Neural crest cell (in vitro differentiated cells): ENCODE results near the gene DUS1L. TPM values are rescaled to one million over a fixed set of nuclear protein-coding genes. Genes with fewer than 3 reads are reported as not detected.

Experiments used
- DNase-seq: peaks from one replicate; pipeline ENCODE4 v3.0.0; 2021; ENCODE audit warnings: low read depth, mixed read lengths, low spot score
- H3K27ac Mint-ChIP-seq: one replicate; pipeline ENCODE4 v1.8.0; 2021; ENCODE audit warnings: mild to moderate bottlenecking, mixed read lengths; ENCODE audit not compliant: unreplicated experiment
- H3K27me3 Mint-ChIP-seq: 2 replicates; pipeline ENCODE4 v1.8.0; 2021; ENCODE audit warnings: low read depth, mild to moderate bottlenecking, mixed read lengths
- H3K36me3 Mint-ChIP-seq: 2 replicates; pipeline ENCODE4 v1.8.0; 2021; ENCODE audit warnings: low read depth, mild to moderate bottlenecking, mixed read lengths
- H3K4me1 Mint-ChIP-seq: 2 replicates; pipeline ENCODE4 v1.8.0; 2021; ENCODE audit warnings: mixed read lengths
- H3K4me3 Mint-ChIP-seq: one replicate; pipeline ENCODE4 v1.8.0; 2021; ENCODE audit warnings: mild to moderate bottlenecking, mixed read lengths
- H3K9me3 Mint-ChIP-seq: 2 replicates; pipeline ENCODE4 v1.8.0; 2021; ENCODE audit warnings: mixed read lengths
- CTCF ChIP-seq: fragments of 200-600 bp; sonication (generic); conservative IDR thresholded peaks from 2 replicates; pipeline ENCODE4 v1.5.0; 2021; ENCODE audit warnings: antibody characterized with exemption, mild to moderate bottlenecking
- total RNA-seq: library from RNA; stranded (reverse); gene quantifications from 2 replicates; pipeline ENCODE4 v1.2.1, GENCODE V29; 2021

The DUS1L gene
- total RNA-seq, 1 donor from 2014 or later, result 131 TPM

DNA sequence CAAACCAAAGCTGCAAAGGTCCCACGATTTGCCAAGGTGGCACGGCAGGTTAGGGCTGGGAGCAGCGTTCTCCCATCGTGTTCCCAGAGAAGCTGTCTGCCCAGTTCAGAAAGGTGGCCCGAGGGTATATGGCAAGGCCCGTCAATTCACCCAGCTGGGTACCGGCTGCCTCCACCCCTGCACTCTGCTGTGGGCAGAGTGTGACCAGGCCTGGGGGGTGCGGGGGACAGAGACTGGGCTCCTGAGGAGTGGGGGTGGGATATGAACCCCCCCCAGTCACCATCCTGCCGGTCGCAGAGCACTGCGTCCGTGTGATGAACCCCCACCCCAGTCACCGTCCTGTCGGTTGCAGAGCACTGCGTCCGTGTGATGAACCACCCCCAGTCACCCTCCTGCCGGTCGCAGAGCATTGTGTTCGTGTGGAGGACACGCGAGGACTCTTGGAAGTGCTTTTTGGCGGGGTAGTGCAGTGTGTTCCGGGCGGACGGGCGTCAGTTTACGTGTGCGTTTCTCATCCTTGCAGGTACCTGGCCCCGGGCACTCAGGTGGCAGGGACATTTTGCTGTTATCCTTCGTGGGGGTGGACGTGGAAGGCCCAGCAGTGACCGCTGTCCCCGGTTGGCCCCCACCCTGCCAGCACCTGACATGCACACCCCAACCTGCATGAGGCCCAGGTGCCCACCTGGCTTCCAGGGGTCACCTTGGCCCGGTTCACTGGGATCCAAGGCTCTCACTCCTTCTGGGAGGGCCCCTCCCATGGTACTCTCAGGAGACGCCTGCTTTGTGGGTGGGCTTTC, 35.1 kb upstream of the DUS1L start:
- Mint-ChIP-seq H3K27me3 (peaks cover 3% of the 10 kb centered on the region), H3K36me3 (no peaks in the 10 kb centered on the region), H3K4me3 (peak overlapping the region; percentile 81), H3K4me1 (peaks cover 37% of the 10 kb centered on the region), H3K9me3 (no peaks in the 10 kb centered on the region), H3K27ac (no peak overlapping the region)
- no peak for DNase-seq
- no peak for TF ChIP-seq CTCF

- Mint-ChIP-seq H3K27me3 (peaks cover 3% of the 10 kb centered on the region), H3K36me3 (no peaks in the 10 kb centered on the region), H3K27ac (peak overlapping the region; percentile 27), H3K4me3 (peak overlapping the region; percentile 81), H3K4me1 (peaks cover 31% of the 10 kb centered on the region), H3K9me3 (no peaks in the 10 kb centered on the region)
- no peak for DNase-seq
- no peak for TF ChIP-seq CTCF
These were observed 33.5 kb upstream of the DUS1L start for GRCh38 chr17:82098939-82099763.

- TF ChIP-seq CTCF, result peak; percentile 57
- H3K27me3 Mint-ChIP-seq, result no peaks in the 10 kb centered on the region
- H3K4me1 Mint-ChIP-seq, result peaks cover 23% of the 10 kb centered on the region
- H3K27ac Mint-ChIP-seq, result no peak within 1 kb of the TSS
- DNase-seq, result peak; percentile 89
- H3K36me3 Mint-ChIP-seq, result no peaks in the 10 kb centered on the region
- no peaks in the 10 kb centered on the region for H3K9me3 Mint-ChIP-seq
- H3K4me3 Mint-ChIP-seq, result peak within 1 kb of the TSS; percentile 88
These were observed 32.8 kb upstream of the DUS1L start, which contains the start of gene FASN for GRCh38 chr17:82098169-82098938. FASN (minus strand) TSS chr17:82098236; CDS start chr17:82096445, 1,791 bp downstream.

GRCh38 chr17:82097919-82098168, 32.2 kb upstream of the DUS1L start:
- Mint-ChIP-seq H3K36me3 (no peaks in the 10 kb centered on the region), H3K9me3 (no peaks in the 10 kb centered on the region), H3K27me3 (no peaks in the 10 kb centered on the region), H3K4me3 (peak overlapping the region; percentile 75), H3K4me1 (peaks cover 18% of the 10 kb centered on the region), H3K27ac (no peak overlapping the region)
- no peak for TF ChIP-seq CTCF
- no peak for DNase-seq

DNA sequence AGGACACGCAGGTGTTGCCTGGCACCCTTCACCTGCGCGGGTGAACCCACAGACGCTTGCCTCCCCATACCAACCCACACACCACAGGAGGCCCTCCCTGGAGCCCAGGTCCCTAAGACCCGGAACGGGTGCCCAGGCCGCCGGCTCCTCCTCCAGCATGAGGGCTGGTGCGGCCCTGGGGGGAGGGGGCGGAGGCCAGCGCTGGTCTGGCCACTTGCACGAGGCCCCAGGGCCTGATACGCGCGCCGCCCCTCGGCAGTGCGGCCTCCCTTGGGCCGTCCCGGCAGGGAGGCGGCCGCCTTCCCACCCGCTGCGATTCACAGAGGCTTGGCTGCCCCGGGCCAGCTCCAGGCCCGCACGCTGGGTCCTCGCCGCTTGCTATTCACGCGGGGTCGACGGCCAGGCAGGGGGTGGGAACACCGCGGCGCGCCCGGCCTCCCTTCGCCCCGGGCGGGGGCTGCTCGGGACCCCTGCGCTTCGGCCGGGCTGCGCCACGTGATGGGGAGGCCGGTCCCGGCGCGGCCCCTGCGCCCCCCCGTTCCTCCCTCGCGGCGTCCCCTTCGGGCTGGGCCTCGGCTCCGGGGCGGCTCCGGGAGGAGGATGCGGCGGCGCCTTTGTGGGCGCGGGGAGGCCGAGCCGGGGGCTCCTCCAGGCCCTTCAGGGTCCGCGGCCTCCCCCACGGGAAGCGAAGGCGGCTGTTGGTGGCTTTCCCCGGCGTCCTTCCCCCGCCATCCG, 31.7 kb upstream of the DUS1L start:
- H3K27ac Mint-ChIP-seq, result no peak overlapping the region
- H3K9me3 Mint-ChIP-seq, result no peaks in the 10 kb centered on the region
- peak overlapping the region; percentile 88 for H3K4me3 Mint-ChIP-seq
- H3K4me1 Mint-ChIP-seq, result peaks cover 14% of the 10 kb centered on the region
- peak; percentile 30 for DNase-seq
- H3K36me3 Mint-ChIP-seq, result no peaks in the 10 kb centered on the region
- TF ChIP-seq CTCF, result no peak
- no peaks in the 10 kb centered on the region for H3K27me3 Mint-ChIP-seq
